ENCODE results near the gene WTIP. TPM values are rescaled to one million over a fixed set of nuclear protein-coding genes. Genes with fewer than 3 reads are reported as not detected.
A peak's percentile ranks its signal among the peaks of the same experiment; 100 is the strongest.
"Not testable (repeated sequence)": the region's sequence is repeated elsewhere in the genome, so short reads cannot be mapped to it uniquely, and the experiment has no call there.

Gene WTIP
- total and polyA plus RNA-seq, 2 donors (not counting 3 experiments of a cell fraction or from before 2014, with no cell fraction given): 22.4 to 25.7 TPM

GRCh38 chr19:34468409-34468808 lies 13.1 kb upstream of the WTIP start:
- no peak overlapping the region for H3K27ac ChIP-seq (ENCODE audit: insufficient read depth, low read depth, low read length)

GRCh38 chr19:34469026-34469425 lies 12.5 kb upstream of the WTIP start:
- H3K4me3 ChIP-seq (replicated peaks in 1 of 3; ENCODE audit: insufficient read depth in 1 of 3, low read depth in 1 of 3, low read length in 3 of 3); H3K27me3 ChIP-seq (ENCODE audit: control insufficient read depth in 2 of 2, insufficient read depth in 2 of 2, low read length in 2 of 2); H3K4me1 ChIP-seq (ENCODE audit: control insufficient read depth, extremely low read depth, insufficient read depth, low read length); dilution Hi-C loops (cut with MboI; ENCODE audit: extremely low pct_ligation_motif_present, low sequenced_read_pairs); POLR2A ChIA-PET; H2AFZ ChIP-seq (ENCODE audit: low read depth, low read length); CTCF ChIA-PET; H3K9ac ChIP-seq (replicated peaks; ENCODE audit: extremely low read depth, insufficient read depth, low read length); H3K27ac ChIP-seq (ENCODE audit: insufficient read depth, low read depth, low read length); H3K4me2 ChIP-seq (ENCODE audit: insufficient read depth, low read length); H3K9me1 ChIP-seq (replicated peaks; ENCODE audit: control insufficient read depth, extremely low read depth, insufficient read depth, low read length); DNase-seq (ENCODE audit: low read depth, low spot score); intact Hi-C loops (cut with micrococcal nuclease); H3K9me3 ChIP-seq (replicated peaks; ENCODE audit: control insufficient read depth, insufficient read depth, low read length); H3K79me2 ChIP-seq (ENCODE audit: control insufficient read depth, insufficient read depth, low read length); H4K20me1 ChIP-seq (replicated peaks; ENCODE audit: control insufficient read depth, extremely low read depth, insufficient read depth, low read length); BruUV-seq (replicated peaks): not testable (repeated sequence)
- peaks cover 24 to 29% of the 10 kb centered on the region in 2 experiments for H3K36me3 ChIP-seq (ENCODE audit: control insufficient read depth in 2 of 2, extremely low read depth in 1 of 2, insufficient read depth in 2 of 2, low read length in 2 of 2)
- peak; percentile 15 for FAIRE-seq

More at GRCh38 chr19:34468409-34468808, 13.1 kb upstream of the WTIP start:
- dilution Hi-C loops (cut with MboI; ENCODE audit: extremely low pct_ligation_motif_present, low sequenced_read_pairs): no loop called here
- H3K9me1 ChIP-seq (replicated peaks; ENCODE audit: control insufficient read depth, extremely low read depth, insufficient read depth, low read length): no peaks in the 10 kb centered on the region
- TF ChIP-seq EZH2 (IDR thresholded peaks at IDR 0.05; ENCODE audit: borderline replicate concordance, low read depth, low read length, severe bottlenecking) (no peak), POLR2A (IDR thresholded peaks at IDR 0.05; ENCODE audit: low read depth, low read length) (no peak), MYC (IDR thresholded peaks at IDR 0.05; ENCODE audit: low read depth, low read length) (no peak)
- TF ChIP-seq, protein P1, sequence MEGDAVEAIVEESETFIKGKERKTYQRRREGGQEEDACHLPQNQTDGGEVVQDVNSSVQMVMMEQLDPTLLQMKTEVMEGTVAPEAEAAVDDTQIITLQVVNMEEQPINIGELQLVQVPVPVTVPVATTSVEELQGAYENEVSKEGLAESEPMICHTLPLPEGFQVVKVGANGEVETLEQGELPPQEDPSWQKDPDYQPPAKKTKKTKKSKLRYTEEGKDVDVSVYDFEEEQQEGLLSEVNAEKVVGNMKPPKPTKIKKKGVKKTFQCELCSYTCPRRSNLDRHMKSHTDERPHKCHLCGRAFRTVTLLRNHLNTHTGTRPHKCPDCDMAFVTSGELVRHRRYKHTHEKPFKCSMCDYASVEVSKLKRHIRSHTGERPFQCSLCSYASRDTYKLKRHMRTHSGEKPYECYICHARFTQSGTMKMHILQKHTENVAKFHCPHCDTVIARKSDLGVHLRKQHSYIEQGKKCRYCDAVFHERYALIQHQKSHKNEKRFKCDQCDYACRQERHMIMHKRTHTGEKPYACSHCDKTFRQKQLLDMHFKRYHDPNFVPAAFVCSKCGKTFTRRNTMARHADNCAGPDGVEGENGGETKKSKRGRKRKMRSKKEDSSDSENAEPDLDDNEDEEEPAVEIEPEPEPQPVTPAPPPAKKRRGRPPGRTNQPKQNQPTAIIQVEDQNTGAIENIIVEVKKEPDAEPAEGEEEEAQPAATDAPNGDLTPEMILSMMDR (IDR thresholded peaks at IDR 0.05; ENCODE audit: extremely low read depth in 1 of 2, insufficient read depth in 1 of 2, low read depth in 1 of 2, low read length in 2 of 2): no peak
- TF ChIP-seq, protein P2, sequence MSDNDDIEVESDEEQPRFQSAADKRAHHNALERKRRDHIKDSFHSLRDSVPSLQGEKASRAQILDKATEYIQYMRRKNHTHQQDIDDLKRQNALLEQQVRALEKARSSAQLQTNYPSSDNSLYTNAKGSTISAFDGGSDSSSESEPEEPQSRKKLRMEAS (IDR thresholded peaks at IDR 0.05; ENCODE audit: insufficient read depth, insufficient read length): no peak
- H3K4me2 ChIP-seq (ENCODE audit: insufficient read depth, low read length): no peak overlapping the region
- no peaks in the 10 kb centered on the region for H4K20me1 ChIP-seq (replicated peaks; ENCODE audit: control insufficient read depth, extremely low read depth, insufficient read depth, low read length)
- no TSS peak for BruUV-seq (replicated peaks)
- H3K36me3 ChIP-seq (ENCODE audit: control insufficient read depth in 2 of 2, extremely low read depth in 1 of 2, insufficient read depth in 2 of 2, low read length in 2 of 2): peaks cover 26 to 30% of the 10 kb centered on the region in 2 experiments
- no peak overlapping the region for H3K4me3 ChIP-seq (replicated peaks in 1 of 3; ENCODE audit: insufficient read depth in 1 of 3, low read depth in 1 of 3, low read length in 3 of 3)
- DNase-seq (ENCODE audit: low read depth, low spot score): no peak
- H3K9me3 ChIP-seq (replicated peaks; ENCODE audit: control insufficient read depth, insufficient read depth, low read length): no peaks in the 10 kb centered on the region
- intact Hi-C loops (cut with micrococcal nuclease): no loop called here
- ChIA-PET POLR2A (no interaction called here), CTCF (no interaction called here)
- no peaks in the 10 kb centered on the region for H3K4me1 ChIP-seq (ENCODE audit: control insufficient read depth, extremely low read depth, insufficient read depth, low read length)
- no peak overlapping the region for H3K9ac ChIP-seq (replicated peaks; ENCODE audit: extremely low read depth, insufficient read depth, low read length)
- H2AFZ ChIP-seq (ENCODE audit: low read depth, low read length): no peak overlapping the region
- no peaks in the 10 kb centered on the region for H3K27me3 ChIP-seq (ENCODE audit: control insufficient read depth in 2 of 2, insufficient read depth in 2 of 2, low read length in 2 of 2)
- FAIRE-seq: peak; percentile 59
- H3K79me2 ChIP-seq (ENCODE audit: control insufficient read depth, insufficient read depth, low read length): peaks cover 5% of the 10 kb centered on the region

Data from endothelial cell of umbilical vein (primary cell).